Measurements from ENCODE around the gene RPIA. TPM values are rescaled to one million over a fixed set of nuclear protein-coding genes. Genes with fewer than 3 reads are reported as not detected.
A peak's percentile ranks its signal among the peaks of the same experiment; 100 is the strongest.

Gene RPIA
- total and polyA plus RNA-seq, 9 of the 15 experiments (the other 6 are each of a cell fraction or from before 2014, with no cell fraction given), result 7.8 to 41.2 (median 25.8) TPM

DNA sequence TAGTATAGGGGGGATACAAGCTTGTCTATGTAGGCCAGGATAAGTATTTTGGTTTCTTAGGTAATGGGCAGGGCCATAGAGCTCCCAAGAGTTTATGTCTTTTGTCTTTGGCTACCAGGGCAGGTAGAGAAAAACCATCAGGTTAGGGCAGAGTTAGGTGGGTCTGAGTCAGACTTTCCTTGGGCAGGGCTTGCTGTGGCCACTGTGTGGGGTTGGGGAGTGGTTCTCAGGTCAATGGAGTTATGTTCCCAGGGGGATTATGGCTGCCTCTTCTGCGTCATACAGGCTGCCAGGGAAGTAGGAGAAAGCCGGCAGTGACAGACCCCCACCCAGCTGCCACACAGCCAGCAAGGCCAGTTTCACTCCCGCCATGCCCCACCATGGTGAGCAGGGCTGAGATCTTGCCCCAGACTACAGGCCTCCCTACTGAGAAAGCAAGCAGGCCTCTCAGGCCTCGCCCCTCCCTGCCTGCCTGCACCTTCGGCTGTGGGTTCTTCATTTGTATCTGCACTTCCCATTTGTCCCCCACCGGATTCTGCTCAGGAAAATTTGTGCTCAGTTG, 55.5 kb downstream of the RPIA start:
- H3K4me1 ChIP-seq (replicated peaks in 1 of 2; ENCODE audit: control insufficient read depth in 2 of 2, insufficient read depth in 2 of 2, low read length in 2 of 2), result no peaks in the 10 kb centered on the region
- no peak overlapping the region for H3K4me2 ChIP-seq (ENCODE audit: insufficient read depth, low read length)
- H2AFZ ChIP-seq (ENCODE audit: low read depth, low read length), result no peak overlapping the region
- WGBS (ENCODE audit: insufficient coverage, low coverage, missing lambda C conversion rate), result 93% methylated on average over 4 of the region's 6 CpGs
- no peaks in the 10 kb centered on the region for H3K79me2 ChIP-seq (ENCODE audit: control insufficient read depth, insufficient read depth, low read length)
- H3K9ac ChIP-seq (ENCODE audit: insufficient read depth in 1 of 2, low read depth in 2 of 2, low read length in 2 of 2), result peak overlapping the region in 1 of 2 experiments; percentile 62; a peak in 1 of 4 replicates
- DNase-seq (ENCODE audit: extremely low read depth in 1 of 4, low spot score in 3 of 4) (no peak), FAIRE-seq (no peak), ATAC-seq (no peak)
- POLR2A ChIA-PET, result no interaction called here
- H3K27me3 ChIP-seq (ENCODE audit: control insufficient read depth in 2 of 2, insufficient read depth in 2 of 2, low read length in 2 of 2), result no peaks in the 10 kb centered on the region
- intact Hi-C loops (cut with micrococcal nuclease), result no loop called here
- BruUV-seq (replicated peaks), result no TSS peak
- peaks cover 71% of the 10 kb centered on the region for H3K36me3 ChIP-seq (ENCODE audit: control insufficient read depth, insufficient read depth, low read length)
- H3K9me1 ChIP-seq (ENCODE audit: control insufficient read depth, insufficient read depth, low read length), result no peaks in the 10 kb centered on the region
- H3K9me3 ChIP-seq (replicated peaks; ENCODE audit: control insufficient read depth, insufficient read depth, low read depth, low read length), result no peaks in the 10 kb centered on the region
- H3K27ac ChIP-seq (ENCODE audit: extremely low read depth, low read depth, low read length), result no peak overlapping the region
- no peak overlapping the region for H3K4me3 ChIP-seq
- in situ Hi-C loops (cut with MboI), result no loop called here
- TF ChIP-seq SMC3 (conservative IDR thresholded peaks at IDR 0.05; ENCODE audit: insufficient read depth, low read depth, low read length), result no peak
- no peak for TF ChIP-seq DDX20 (tag; IDR thresholded peaks at IDR 0.05; ENCODE audit: low read depth)
- TF ChIP-seq FUS (optimal IDR thresholded peaks at IDR 0.05; ENCODE audit: low read depth, low read length), result no peak
- no peak for TF ChIP-seq ILF3 (IDR thresholded peaks at IDR 0.05; ENCODE audit: borderline replicate concordance)
- no peak for TF ChIP-seq ARNT (IDR thresholded peaks at IDR 0.05)
- no peak for TF ChIP-seq CBX3 (IDR thresholded peaks at IDR 0.05; ENCODE audit: borderline replicate concordance in 1 of 2, low read length in 2 of 2)
- TF ChIP-seq ZNF77 (CRISPR knock-in tag; IDR thresholded peaks at IDR 0.05), result no peak
- TF ChIP-seq PTBP1 (IDR thresholded peaks at IDR 0.05; ENCODE audit: low read depth, low read length), result no peak
- TF ChIP-seq, protein P1, sequence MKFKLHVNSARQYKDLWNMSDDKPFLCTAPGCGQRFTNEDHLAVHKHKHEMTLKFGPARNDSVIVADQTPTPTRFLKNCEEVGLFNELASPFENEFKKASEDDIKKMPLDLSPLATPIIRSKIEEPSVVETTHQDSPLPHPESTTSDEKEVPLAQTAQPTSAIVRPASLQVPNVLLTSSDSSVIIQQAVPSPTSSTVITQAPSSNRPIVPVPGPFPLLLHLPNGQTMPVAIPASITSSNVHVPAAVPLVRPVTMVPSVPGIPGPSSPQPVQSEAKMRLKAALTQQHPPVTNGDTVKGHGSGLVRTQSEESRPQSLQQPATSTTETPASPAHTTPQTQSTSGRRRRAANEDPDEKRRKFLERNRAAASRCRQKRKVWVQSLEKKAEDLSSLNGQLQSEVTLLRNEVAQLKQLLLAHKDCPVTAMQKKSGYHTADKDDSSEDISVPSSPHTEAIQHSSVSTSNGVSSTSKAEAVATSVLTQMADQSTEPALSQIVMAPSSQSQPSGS (CRISPR knock-in tag; IDR thresholded peaks at IDR 0.05), result no peak
- TF ChIP-seq SRSF7 (optimal IDR thresholded peaks at IDR 0.05; ENCODE audit: low read depth, low read length), result no peak
- TF ChIP-seq ZBTB17 (CRISPR knock-in tag; IDR thresholded peaks at IDR 0.05), result no peak
- TF ChIP-seq GTF2E2 (tag; IDR thresholded peaks at IDR 0.05), result no peak
- TF ChIP-seq, protein P2, sequence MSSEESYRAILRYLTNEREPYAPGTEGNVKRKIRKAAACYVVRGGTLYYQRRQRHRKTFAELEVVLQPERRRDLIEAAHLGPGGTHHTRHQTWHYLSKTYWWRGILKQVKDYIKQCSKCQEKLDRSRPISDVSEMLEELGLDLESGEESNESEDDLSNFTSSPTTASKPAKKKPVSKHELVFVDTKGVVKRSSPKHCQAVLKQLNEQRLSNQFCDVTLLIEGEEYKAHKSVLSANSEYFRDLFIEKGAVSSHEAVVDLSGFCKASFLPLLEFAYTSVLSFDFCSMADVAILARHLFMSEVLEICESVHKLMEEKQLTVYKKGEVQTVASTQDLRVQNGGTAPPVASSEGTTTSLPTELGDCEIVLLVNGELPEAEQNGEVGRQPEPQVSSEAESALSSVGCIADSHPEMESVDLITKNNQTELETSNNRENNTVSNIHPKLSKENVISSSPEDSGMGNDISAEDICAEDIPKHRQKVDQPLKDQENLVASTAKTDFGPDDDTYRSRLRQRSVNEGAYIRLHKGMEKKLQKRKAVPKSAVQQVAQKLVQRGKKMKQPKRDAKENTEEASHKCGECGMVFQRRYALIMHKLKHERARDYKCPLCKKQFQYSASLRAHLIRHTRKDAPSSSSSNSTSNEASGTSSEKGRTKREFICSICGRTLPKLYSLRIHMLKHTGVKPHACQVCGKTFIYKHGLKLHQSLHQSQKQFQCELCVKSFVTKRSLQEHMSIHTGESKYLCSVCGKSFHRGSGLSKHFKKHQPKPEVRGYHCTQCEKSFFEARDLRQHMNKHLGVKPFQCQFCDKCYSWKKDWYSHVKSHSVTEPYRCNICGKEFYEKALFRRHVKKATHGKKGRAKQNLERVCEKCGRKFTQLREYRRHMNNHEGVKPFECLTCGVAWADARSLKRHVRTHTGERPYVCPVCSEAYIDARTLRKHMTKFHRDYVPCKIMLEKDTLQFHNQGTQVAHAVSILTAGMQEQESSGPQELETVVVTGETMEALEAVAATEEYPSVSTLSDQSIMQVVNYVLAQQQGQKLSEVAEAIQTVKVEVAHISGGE (CRISPR knock-in tag; IDR thresholded peaks at IDR 0.05), result no peak
- TF ChIP-seq ZNF764 (CRISPR knock-in tag; IDR thresholded peaks at IDR 0.05; ENCODE audit: low read depth), result no peak
- TF ChIP-seq, protein P3, sequence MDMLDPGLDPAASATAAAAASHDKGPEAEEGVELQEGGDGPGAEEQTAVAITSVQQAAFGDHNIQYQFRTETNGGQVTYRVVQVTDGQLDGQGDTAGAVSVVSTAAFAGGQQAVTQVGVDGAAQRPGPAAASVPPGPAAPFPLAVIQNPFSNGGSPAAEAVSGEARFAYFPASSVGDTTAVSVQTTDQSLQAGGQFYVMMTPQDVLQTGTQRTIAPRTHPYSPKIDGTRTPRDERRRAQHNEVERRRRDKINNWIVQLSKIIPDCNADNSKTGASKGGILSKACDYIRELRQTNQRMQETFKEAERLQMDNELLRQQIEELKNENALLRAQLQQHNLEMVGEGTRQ (CRISPR knock-in tag; IDR thresholded peaks at IDR 0.05), result no peak
- TF ChIP-seq ZNF3 (CRISPR knock-in tag; IDR thresholded peaks at IDR 0.05), result no peak
- no peak for TF ChIP-seq ZNF24 (IDR thresholded peaks at IDR 0.05)
- no peak for TF ChIP-seq CHCHD3 (CRISPR knock-in tag; IDR thresholded peaks at IDR 0.05)
- TF ChIP-seq FOXK1 (CRISPR knock-in tag; IDR thresholded peaks at IDR 0.05; ENCODE audit: borderline replicate concordance), result no peak
- CTCF ChIA-PET (ENCODE audit: low intra/inter-chr PET ratio), result no interaction called here
- H4K20me1 ChIP-seq (replicated peaks; ENCODE audit: control insufficient read depth, insufficient read depth, low read length), result no peaks in the 10 kb centered on the region
